ENCODE data around the gene MISP.

Gene MISP

DNA sequence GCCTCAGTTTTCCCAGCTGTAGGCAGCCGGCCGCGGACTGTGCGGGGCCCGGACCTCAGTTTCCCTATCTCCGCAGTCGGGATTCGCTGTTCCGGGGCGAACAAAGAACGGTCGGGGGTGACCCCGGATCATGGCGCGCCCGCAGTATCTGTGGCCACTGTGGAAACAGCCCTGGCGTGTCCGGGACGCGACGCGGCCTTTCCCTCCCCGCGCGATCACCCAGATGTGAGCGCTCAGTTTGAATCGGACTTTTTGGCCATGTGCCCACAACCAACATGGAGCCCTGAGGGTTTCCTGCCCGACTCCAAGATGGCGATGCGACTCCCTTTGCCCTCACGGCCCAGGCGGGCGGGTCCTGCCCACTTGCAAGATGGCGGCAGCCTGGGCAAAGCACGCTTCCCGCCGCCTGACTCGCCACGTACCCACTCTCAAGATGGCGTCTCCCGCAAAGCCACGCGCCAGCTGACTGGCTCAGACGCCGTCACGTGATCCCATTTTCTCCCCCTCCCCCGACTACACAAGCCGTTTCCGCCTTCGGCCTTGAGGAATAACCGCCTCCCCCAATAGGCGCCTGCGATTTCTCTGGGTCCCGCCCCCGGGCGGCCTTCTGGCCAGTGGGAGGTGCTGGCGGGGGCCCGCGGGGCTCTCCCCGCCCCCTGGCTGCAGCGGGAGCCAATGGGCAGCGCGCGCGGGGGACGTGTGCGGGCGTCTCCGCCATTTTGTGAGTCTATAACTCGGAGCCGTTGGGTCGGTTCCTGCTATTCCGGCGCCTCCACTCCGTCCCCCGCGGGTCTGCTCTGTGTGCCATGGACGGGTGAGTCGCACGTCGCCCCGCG is 46.0 kb downstream of the MISP start, which contains the start of gene PTBP1:
PTBP1 (plus strand) TSS at position 761 of the 836 bp plus-strand sequence; CDS start at position 807, 46 bp downstream.
- DNase-seq (ENCODE audit: low read depth in 1 of 2, low spot score in 1 of 2) = peak; percentile 98 to 99

DNA sequence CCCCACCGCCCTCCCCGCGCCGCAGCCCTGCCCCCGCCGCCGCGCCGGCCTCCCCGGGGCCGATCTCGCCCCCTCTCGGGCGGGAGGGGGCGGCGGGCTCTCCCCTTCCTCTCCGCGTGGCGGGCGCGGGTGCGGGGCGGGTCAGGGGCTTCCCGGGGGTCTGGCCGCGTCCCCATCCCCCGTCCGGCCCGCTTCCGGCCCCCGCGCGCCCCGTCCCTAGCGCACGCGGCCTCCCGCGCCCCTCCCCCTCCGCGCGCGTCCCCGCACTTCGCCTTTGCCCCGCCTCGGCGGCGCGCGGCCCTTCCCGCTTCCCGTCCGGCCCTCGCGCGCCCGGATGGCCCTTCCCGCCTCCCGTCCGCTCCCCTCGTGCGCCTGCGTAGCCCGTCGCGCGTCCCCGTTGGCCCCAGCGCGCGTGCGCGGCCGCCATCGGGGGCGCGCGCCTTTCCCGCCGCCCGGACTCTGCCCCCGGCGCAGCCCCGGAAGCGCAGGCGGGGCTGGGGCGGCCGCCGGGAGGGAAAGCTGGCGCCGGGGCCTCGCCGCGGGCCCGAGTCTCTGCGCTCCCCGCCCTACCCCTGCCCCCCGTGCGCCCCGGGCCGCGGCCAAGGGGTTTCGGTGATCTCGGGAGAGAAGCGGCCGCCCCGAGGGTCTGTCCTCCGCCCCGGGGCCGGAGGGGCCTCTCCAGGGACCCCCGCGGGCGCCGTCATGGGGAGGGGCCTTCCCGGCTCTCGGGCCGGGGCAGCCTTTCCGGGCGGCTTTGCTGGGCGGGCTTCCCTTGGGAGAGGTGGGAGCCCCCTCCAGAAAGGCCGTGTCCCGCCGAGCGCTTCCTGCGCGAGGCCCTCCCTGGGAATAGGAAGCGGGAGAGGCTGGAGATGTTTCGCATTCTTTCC is 46.9 kb downstream of the MISP start:
- peak; percentile 68 to 82 for DNase-seq (ENCODE audit: low read depth in 1 of 2, low spot score in 1 of 2)

DNA sequence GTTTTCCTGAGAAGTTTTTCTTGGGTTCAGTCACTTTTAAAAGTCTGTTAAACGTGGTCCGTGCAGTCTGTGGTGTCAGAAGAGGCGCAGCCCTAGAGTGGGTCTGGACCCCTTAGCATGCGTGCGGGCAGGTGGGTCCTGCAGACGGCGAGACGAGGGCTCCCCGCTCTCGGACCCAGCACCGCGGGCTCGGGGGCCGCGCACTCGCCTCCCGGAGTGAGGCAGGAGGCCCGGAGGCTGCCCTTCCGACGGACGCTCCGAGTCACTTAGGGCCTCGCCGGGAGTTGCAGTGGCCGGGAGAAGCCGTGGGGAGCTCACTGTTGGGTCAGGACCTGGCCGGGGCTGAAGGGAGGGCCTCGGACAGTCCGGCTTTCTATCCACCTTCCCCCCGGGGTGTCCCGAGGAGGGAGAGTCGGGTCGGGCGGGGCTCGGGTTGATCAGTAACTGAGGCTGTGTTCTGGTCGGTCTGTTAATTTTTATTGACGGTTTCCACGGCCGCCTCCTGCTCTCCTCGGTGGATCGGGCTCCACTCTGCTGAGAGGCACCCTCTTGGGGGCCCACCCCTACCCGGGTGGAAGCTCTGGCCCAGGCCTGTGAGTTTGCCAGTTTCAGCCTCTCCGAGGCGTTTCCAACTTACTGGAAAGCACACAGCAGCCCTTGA is 47.6 kb downstream of the MISP start:
- no peak for DNase-seq (ENCODE audit: low read depth in 1 of 2, low spot score in 1 of 2)

DNA sequence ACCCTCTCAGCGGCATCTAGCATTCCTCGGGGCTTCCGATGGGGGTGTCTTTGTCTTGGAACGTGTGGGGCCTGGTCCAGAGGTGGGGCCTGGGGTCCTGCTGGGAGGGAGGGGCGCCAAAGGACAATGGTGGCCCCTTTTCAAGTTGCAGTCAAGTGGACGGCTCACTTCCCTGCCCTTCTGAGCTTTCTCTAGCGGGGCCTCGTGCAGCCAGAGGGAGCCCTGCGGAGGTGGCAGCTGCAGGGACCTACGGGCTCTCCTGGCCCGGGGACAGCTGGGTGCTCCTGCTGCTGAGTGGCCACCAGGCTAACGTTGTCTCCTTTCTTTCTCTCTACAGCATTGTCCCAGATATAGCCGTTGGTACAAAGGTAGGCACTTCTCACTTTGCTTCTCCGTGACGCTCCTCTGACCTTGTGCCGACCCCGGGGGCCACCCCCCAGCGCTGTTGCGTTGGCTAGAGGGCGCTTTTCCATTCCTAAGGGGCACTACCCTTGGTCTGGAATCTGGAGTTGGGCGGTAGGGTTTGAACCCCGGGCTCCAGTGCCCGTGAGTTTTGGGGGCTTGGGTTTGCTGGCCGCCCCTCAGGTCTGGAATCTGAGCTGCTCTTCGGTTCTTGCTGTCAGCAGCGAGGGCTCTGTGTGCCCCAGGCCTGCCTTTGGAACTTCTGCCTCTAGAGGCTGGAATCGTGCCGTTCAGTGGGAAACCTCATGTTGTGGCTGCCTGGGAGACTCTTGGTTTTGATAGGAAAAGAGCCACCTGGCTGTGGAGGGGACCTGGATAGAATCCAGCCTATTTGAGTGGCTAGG is 48.4 kb downstream of the MISP start:
- no peak for DNase-seq (ENCODE audit: low read depth in 1 of 2, low spot score in 1 of 2)

DNA sequence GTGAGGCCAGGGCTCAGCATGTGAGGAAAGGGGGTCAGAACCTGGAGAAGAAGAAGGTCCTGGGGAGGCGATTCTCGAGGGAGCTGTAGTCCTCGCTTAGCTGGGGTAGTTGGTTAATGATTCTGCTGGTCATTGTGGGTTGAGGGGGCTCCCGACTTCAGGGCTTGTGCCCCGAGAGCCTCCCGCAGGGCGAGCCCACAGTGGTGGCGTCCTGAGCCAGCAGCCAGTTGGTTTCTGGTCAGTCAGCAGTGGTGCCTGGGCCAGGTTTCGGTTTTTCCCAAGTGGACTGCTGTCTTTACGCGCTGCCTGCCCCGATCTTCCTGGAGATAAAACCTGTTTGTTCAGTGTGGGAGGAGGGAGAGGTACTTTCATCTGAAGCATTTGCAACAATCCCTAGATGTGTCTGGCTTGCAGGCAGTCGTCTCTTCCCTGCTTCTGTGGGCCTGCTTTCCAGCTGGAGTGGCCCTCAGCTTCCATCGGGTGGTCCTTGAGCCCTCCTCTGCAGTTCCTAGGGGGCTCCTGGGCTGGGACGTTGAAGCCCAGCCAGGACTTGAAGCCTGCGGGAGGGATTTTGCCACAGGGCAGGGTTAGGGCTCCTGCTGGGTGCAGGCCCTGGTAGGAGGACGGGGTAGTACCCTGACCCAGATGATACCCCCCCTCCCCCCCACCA is 49.6 kb downstream of the MISP start:
- no peak for DNase-seq (ENCODE audit: low read depth in 1 of 2, low spot score in 1 of 2)

DNA sequence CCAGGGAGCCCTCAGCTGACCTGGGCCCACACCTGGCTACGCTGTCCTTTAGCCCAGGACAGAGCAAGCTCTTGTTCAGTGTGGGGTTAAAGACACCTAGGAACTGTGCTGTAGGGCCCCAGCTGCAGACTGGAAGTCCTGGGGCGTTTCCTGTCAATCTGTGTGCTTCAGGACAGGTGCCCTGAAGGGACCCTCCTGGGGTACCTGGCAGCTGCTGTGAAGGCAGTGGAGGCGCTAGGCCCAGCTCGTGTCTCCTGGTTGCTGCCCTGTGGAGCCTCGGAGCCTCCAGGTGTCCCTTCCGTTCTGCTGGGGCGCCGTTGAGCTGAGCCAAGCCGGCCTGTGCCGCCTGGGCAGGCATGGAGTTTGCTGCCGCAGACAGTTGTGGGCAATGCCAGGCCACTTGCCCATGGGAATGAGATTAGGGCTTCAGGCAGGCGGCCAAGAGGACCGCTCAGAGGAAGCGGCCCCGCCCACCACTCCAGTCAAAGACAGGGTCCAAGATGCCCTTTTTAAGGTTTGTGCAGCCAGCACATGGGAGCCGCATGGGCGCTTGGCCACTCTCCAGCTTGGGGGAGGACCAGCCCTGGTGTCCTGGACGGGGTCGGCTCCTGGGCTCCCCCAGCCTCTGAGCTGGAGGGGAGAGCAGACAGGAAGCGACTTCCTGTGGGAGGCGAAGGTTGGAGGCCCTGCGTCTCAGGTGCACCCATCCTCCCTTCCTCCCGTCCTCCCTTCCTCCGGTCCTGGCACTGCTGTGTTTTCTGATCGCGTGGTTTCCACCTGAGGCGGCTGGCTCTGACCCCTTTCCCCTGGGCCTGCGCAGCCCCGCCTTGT is 50.3 kb downstream of the MISP start:
- DNase-seq (ENCODE audit: low read depth in 1 of 2, low spot score in 1 of 2) = no peak

DNA sequence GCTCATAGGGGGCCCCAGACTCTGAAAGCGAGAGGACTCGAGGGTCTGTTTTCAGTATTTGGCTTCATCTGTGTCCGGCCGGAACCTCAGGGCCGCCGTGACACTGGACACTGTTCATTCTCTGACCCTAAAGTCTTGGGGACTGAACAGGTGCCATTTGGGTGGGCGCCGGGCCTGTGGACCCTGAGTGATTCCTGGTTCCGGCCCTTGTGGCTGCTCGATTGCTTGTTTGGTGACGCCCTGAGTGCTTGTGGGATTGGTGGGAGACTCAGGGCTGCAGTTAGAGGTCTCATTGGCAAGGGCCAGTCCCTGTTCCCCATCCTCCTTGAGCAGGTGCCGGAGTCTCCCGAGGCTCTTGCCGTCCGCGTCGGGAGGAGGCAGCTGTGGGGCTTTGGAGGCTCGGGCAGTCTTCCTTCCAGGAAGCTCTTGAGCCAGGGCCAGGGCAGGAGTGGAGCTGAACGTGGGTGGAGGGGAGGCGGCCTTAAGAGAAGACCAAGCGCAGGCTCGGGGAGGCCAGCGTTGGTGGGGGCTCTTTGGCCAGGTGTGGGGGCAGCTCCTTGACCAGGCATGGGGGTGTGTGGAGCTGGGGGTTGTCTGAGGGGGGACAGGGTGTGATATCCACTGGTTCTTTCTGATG is 51.1 kb downstream of the MISP start:
- no peak for DNase-seq (ENCODE audit: low read depth in 1 of 2, low spot score in 1 of 2)

DNA sequence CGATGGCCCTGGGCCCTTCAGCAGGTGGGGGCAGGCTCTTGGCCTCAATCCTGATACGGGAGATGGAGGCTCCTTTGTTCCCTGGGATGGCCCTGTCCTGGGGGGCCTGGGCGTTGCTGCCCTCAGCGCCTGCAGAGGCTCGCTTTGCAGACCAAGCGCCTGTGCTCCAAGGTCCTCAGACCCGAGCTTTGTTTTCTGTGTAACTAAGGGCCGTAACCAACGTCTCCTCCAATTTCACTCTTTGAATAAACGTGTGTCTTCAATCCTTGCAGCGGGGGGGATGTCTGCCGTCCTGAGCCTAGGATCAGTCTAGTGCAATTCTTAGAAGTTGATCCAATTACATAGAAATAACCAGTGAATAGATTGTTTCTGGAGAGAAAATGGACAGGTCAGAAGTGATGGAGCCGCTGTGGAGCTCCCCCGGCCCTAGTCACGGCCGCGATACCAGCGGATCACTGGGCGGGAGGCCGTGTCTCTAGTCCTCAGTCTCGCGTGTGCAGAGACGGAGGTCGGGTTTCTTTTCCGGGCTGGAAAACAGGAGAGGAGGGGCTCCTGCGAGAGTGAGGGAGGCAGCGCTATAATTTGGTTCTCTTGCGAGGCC is 51.7 kb downstream of the MISP start:
- DNase-seq (ENCODE audit: low read depth in 1 of 2, low spot score in 1 of 2) = no peak

DNA sequence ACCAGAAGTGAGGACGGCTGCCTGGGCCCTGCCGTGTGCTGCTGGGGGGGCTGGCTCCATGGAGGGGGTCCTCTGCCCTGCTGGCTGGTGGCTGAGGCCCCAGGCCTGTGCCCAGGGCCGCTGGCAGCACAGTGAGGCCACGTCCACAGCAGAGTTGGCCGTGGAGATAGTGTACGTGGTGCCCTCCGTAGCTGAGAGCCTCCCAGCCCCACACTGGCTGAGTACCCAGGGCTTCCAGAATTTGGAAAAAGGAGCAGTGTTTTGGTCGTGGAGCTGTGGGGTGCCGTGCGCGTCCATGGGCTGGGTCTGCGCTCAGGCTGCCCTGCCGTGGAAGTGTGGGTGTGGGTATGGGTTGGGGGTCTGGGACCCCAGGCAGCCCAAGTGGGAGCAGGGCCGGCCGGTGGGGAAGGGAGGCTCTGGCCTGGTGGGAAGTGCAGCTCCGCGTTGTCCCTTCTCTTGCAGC is 52.2 kb downstream of the MISP start:
- DNase-seq (ENCODE audit: low read depth in 1 of 2, low spot score in 1 of 2) = no peak

DNA sequence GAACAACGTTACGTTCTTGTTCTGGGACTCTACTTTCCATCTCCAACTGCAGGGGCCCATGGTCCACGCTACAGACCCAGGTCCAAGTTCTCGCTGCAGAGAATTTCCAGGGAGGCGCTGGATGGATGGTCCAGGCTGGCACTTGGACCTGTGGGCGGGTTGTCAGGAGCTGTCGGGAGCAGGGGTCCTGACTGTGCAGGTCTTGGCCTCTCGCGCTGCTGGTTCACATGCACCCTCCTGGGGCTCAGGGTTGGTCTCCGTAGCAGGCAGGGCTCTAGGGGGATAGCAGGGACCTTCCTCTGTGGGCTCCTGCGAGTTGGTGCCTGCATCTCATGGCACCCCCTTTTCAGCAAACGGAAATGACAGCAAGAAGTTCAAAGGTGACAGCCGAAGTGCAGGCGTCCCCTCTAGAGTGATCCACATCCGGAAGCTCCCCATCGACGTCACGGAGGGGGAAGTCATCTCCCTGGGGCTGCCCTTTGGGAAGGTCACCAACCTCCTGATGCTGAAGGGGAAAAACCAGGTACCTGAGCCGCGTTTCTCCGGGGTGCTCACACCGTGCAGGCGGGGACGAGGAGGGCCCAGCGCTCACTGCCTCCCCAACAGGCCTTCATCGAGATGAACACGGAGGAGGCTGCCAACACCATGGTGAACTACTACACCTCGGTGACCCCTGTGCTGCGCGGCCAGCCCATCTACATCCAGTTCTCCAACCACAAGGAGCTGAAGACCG is 52.9 kb downstream of the MISP start:
- no peak for DNase-seq (ENCODE audit: low read depth in 1 of 2, low spot score in 1 of 2)

DNA sequence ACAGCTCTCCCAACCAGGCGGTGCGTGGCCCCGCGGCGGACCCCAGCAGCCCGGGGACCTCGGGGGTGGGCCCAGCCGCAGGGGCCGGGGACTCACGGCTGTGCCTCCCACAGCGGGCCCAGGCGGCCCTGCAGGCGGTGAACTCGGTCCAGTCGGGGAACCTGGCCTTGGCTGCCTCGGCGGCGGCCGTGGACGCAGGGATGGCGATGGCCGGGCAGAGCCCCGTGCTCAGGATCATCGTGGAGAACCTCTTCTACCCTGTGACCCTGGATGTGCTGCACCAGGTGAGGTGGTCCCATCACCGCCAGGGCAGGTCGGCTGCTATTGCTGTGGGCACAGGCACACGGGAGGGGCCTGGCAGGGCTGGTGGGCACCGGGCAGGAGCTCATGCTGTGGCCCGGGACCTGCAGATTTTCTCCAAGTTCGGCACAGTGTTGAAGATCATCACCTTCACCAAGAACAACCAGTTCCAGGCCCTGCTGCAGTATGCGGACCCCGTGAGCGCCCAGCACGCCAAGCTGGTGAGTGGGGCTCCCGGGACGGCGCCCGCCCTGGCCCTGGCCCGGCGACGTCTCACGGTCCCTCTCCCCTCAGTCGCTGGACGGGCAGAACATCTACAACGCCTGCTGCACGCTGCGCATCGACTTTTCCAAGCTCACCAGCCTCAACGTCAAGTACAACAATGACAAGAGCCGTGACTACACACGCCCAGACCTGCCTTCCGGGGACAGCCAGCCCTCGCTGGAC is 53.7 kb downstream of the MISP start:
- no peak for DNase-seq (ENCODE audit: low read depth in 1 of 2, low spot score in 1 of 2)

DNA sequence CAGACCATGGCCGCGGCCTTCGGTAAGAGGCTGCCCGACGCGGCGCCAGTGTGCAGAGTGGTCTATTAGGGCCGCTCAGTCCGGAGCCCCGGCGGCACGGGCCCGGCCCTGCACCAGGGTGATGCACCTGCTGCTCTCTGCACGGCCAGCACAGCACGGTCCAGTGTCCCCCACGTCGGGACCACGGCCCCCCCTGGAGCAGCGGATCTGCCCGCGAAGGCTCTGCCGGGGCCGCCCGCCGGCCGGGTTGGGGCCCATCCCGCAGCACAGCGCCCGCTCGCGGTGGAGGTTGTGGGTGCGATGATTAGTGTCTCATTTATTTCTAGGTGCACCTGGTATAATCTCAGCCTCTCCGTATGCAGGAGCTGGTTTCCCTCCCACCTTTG is 54.2 kb downstream of the MISP start:
- no peak for DNase-seq (ENCODE audit: low read depth in 1 of 2, low spot score in 1 of 2)

DNA sequence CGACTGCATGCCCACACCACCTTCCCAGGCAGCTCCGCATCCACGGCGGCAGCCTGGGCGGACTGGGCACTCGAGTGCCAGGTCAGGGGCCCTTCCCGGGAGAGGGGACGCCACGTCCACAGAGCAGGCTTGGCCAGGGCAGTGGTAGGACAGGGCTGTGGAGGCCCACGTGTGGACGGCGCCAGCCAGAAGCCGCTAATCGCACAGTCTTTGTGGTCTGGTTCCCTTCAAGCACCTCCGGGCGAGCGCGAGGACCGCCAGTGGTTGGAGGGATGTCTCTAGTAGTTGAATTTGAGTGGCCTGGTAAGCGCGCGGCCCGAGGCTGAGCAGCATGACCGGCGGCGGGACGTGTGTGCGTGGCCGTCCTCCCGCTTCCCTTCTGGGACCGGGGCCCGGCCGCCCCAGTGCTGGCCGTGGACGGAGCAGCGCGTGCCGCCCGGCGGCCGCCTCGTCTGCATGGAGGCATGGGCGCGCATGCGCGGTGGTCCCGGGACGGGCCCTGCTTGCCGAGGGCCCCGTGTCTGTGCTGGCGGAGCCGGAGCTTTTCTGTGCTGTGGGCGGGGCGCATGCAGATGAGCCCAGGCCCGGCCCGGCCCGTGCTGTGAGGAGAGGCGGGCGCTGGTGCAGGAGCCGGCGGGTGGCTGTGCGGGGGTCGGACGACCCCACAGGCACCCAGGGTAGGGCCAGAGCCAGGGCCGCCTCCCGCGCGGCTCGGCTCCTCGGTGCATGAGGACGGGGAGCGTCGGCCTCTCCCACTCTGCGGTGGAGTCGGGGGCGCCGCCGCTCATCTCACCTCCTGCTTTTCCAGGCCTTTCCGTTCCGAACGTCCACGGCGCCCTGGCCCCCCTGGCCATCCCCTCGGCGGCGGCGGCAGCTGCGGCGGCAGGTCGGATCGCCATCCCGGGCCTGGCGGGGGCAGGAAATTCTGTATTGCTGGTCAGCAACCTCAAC is 55.0 kb downstream of the MISP start:
- no peak for DNase-seq (ENCODE audit: low read depth in 1 of 2, low spot score in 1 of 2)

DNA sequence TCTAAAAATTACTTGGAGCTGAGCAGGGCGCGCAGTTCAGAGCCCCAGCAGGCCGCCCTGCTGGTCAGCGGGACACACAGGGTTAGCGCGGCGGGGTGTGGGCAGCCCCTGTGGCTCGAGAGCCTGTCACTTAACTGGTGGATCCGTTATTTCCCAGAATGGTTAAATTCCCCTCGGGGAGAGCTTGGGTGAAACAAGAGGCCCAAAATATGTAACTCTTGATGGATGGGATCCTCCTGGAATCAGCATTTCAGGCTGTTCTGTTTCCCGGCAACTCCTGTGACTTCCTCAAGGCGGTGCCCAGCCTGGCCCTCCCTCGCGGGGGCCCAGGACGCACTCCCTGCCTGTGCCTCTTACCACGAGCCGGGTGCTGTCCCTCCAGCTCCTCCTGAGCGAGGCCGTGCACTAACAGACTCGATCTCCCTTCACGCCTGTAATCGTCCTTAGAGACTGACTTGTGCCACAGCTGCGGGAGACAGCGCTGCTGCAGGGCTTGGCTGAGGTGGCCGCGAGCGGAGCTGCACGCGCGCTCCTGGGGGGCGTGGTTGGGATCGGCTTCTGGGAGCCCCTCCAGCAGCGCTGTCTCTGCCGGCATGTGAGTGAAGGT is 56.0 kb downstream of the MISP start:
- DNase-seq (ENCODE audit: low read depth in 1 of 2, low spot score in 1 of 2) = no peak

DNA sequence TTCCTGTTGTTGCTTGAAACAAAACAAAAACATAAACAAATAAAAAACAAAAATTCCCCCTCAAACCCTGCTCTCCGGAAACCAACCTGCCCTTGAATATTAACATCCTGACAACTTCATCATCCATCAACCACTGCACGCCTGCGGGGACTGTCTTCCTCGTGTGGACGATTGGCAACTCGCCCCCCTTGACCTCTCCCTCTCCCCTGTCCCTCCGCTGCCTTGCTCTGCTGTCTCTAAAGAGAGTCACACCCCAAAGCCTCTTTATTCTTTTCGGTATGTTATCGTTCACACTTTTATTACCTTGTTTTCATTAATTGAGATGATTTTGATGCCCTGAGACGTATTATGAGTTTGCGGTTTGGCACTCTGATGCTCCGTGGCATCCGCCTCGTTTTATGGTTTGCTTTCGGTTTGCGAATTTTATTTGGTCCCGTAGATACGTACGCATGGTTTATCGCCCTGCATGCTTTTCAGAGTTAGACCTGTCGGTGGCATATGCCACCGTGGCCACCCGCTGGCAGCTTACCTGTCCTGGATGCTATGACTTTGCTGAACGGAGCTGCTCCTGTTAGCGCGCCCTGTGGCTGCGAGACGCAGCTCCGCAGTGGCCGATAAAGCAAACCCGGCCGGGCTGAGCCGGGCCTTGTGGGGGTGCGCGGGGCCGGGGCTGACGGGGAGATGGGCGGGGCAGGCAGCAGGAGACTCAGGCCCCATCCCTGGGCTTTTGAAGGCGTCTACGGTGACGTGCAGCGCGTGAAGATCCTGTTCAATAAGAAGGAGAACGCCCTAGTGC is 56.9 kb downstream of the MISP start:
- no peak for DNase-seq (ENCODE audit: low read depth in 1 of 2, low spot score in 1 of 2)

Data from activated T-helper 1 cell treated with anti-CD3 and anti-CD28 coated beads, Interleukin-2, amount 50 U/mL, for 16 hours (primary cell).